PC-3 (cell line): ENCODE results near the gene CEP128. TPM values are rescaled to one million over a fixed set of nuclear protein-coding genes. Genes with fewer than 3 reads are reported as not detected.
A peak's percentile ranks its signal among the peaks of the same experiment; 100 is the strongest.

Experiments used
- ATAC-seq: fragments of 200-7000 bp; cut with Tn5 transposase; 2 replicates; pipeline ENCODE4 v1.9.1; 2020; ENCODE audit warnings: mild to moderate bottlenecking, moderate library complexity
- BruUV-seq: library from RNA; stranded (reverse); fragments of 400-500 nt; replicated peaks from 2 replicates; lab custom pipeline; 2021; lab: Mats Ljungman, UMichigan
- CTCF ChIA-PET: fragments of 300-600 bp; sonication (Branson Sonifier 250); formaldehyde crosslinking; loops from one replicate; lab custom pipeline; 2022; ENCODE audit warnings: antibody characterized with exemption; lab: Charles Lee
- POLR2A ChIA-PET: fragments of 300-600 bp; sonication (Branson Sonifier 250); formaldehyde crosslinking; loops from one replicate; lab custom pipeline; 2022; ENCODE audit warnings: antibody characterized with exemption; ENCODE audit not compliant: unreplicated experiment; lab: Charles Lee
- DNase-seq: peaks from one replicate; pipeline ENCODE4 v3.0.0-alpha.2; 2015
- H2AFZ ChIP-seq: fragments of 300-600 bp; sonication (generic); 2 replicates; pipeline ENCODE4 v1.6.0; 2016; ENCODE audit warnings: antibody characterized with exemption, low read length
- H3F3A ChIP-seq: fragments of 300-600 bp; sonication (generic); one replicate; pipeline ENCODE4 v1.6.0; 2017; ENCODE audit warnings: antibody characterized with exemption, low read length, control low read depth, mild to moderate bottlenecking; ENCODE audit not compliant: unreplicated experiment
- H3K27ac ChIP-seq: fragments of 300-600 bp; sonication (generic); 2 replicates; pipeline ENCODE4 v1.5.1; 2016; ENCODE audit warnings: mild to moderate bottlenecking, low read length
- H3K27me3 ChIP-seq: fragments of 300-600 bp; sonication (generic); 2 replicates; pipeline ENCODE4 v1.6.1; 2016; ENCODE audit warnings: low read length, mixed read lengths
- H3K36me3 ChIP-seq: fragments of 300-600 bp; sonication (generic); 2 replicates; pipeline ENCODE4 v1.6.1; 2016; ENCODE audit warnings: low read depth, mixed run types, low read length, mixed read lengths
- H3K4me1 ChIP-seq: fragments of 300-600 bp; sonication (generic); 2 replicates; pipeline ENCODE4 v1.5.1; 2016; ENCODE audit warnings: low read length; ENCODE audit not compliant: insufficient read depth
- H3K4me2 ChIP-seq: fragments of 300-600 bp; sonication (generic); 2 replicates; pipeline ENCODE4 v1.6.0; 2016; ENCODE audit warnings: low read length
- H3K4me3 ChIP-seq: fragments of 300-600 bp; sonication (generic); 2 replicates; pipeline ENCODE4 v1.5.1; 2016; ENCODE audit warnings: mild to moderate bottlenecking, low read length, mixed read lengths
- H3K79me2 ChIP-seq: fragments of 300-600 bp; sonication (generic); 2 replicates; pipeline ENCODE4 v1.6.1; 2017; ENCODE audit warnings: low read length, mixed read lengths
- H3K9ac ChIP-seq: fragments of 300-600 bp; sonication (generic); 2 replicates; pipeline ENCODE4 v1.6.0; 2016; ENCODE audit warnings: mild to moderate bottlenecking, low read length
- H3K9me2 ChIP-seq: fragments of 300-600 bp; sonication (generic); replicated peaks from 2 replicates; pipeline ENCODE4 v1.6.1; 2016; ENCODE audit warnings: mixed run types, low read length, mixed read lengths
- H3K9me3 ChIP-seq: fragments of 300-600 bp; sonication (generic); 2 replicates; pipeline ENCODE4 v1.6.1; 2016; ENCODE audit warnings: low read length, mixed read lengths
- H4K20me1 ChIP-seq: fragments of 300-600 bp; sonication (generic); 2 replicates; pipeline ENCODE4 v1.6.1; 2016; ENCODE audit warnings: low read length, mixed read lengths
- EZH2 ChIP-seq: fragments of 300-600 bp; sonication (generic); IDR thresholded peaks from one replicate; pipeline ENCODE4 v1.6.1; 2017; ENCODE audit warnings: antibody characterized with exemption, mild to moderate bottlenecking, low read length; ENCODE audit not compliant: unreplicated experiment
- EZH2phosphoT487 ChIP-seq: fragments of 300-600 bp; sonication (generic); IDR thresholded peaks from 2 replicates; pipeline ENCODE4 v1.6.1; 2018; ENCODE audit warnings: mild to moderate bottlenecking, antibody characterized with exemption, low read length, borderline replicate concordance
- intact Hi-C: fragments of 100-400 bp; cut with micrococcal nuclease; formaldehyde crosslinking; loops from 2 replicates; pipeline ENCODE4 v1.9.0; 2023
- total RNA-seq: library from RNA; depleted of rRNA; stranded (reverse); fragments of >200 nt; gene quantifications from 2 replicates; pipeline ENCODE4 v1.2.3, GENCODE V29; 2014
- TF ChIP-seq, protein P1 (sequence below): fragments of 300-600 bp; sonication (generic); conservative IDR thresholded peaks from 2 replicates; pipeline ENCODE4 v1.5.1; 2017; ENCODE audit warnings: antibody characterized with exemption, low read depth, mild to moderate bottlenecking, low read length

CEP128 gene
- total RNA-seq, 1 experiment from 2014 or later, result 11.6 TPM

DNA sequence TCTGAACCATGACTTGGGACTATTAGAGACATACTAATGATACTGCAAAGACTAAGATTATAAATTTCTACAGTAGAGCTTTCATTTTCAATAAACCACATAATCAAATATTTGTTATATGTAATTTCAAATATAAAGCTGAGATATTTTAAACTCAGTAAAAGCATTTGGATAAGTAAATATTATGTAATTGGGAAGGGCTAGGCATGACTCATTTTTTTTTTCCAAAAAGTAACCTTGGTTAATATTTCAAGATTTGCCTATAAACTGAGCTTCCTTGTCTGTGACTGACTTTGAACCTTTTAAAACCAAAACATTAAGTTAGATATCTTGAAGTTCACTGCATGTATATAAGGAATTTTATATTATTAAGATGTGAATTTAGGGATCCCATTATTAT is 332.5 kb downstream of the CEP128 start:
- TF ChIP-seq EZH2 (no peak), EZH2phosphoT487 (no peak)
- TF ChIP-seq, protein P1, sequence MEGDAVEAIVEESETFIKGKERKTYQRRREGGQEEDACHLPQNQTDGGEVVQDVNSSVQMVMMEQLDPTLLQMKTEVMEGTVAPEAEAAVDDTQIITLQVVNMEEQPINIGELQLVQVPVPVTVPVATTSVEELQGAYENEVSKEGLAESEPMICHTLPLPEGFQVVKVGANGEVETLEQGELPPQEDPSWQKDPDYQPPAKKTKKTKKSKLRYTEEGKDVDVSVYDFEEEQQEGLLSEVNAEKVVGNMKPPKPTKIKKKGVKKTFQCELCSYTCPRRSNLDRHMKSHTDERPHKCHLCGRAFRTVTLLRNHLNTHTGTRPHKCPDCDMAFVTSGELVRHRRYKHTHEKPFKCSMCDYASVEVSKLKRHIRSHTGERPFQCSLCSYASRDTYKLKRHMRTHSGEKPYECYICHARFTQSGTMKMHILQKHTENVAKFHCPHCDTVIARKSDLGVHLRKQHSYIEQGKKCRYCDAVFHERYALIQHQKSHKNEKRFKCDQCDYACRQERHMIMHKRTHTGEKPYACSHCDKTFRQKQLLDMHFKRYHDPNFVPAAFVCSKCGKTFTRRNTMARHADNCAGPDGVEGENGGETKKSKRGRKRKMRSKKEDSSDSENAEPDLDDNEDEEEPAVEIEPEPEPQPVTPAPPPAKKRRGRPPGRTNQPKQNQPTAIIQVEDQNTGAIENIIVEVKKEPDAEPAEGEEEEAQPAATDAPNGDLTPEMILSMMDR, result no peak
- intact Hi-C loops, result loop anchor here (2.0 kb wide), 2 partner anchors 30 to 38 kb away; no protein-coding TSS in a partner anchor
- Histone ChIP-seq H3K27ac (peak overlapping the region; percentile 25), H2AFZ (no peak overlapping the region), H3K4me1 (peaks cover 23% of the 10 kb centered on the region), H4K20me1 (no peaks in the 10 kb centered on the region), H3K79me2 (no peaks in the 10 kb centered on the region), H3K9ac (no peak overlapping the region), H3K9me2 (no peaks in the 10 kb centered on the region), H3K9me3 (no peaks in the 10 kb centered on the region), H3K27me3 (no peaks in the 10 kb centered on the region), H3K4me3 (no peak overlapping the region), H3K36me3 (no peaks in the 10 kb centered on the region), H3F3A (no peaks in the 10 kb centered on the region), H3K4me2 (peak overlapping the region; percentile 16)
- ChIA-PET CTCF (no interaction called here), POLR2A (interaction anchor here (0.6 to 0.7 kb wide), 2 partner anchors 22 to 27 kb away, joined by 3 to 5 read pairs; no protein-coding TSS in a partner anchor)
- no TSS peak for BruUV-seq
- DNase-seq, result peak; percentile 58
- ATAC-seq, result peak; percentile 77

DNA sequence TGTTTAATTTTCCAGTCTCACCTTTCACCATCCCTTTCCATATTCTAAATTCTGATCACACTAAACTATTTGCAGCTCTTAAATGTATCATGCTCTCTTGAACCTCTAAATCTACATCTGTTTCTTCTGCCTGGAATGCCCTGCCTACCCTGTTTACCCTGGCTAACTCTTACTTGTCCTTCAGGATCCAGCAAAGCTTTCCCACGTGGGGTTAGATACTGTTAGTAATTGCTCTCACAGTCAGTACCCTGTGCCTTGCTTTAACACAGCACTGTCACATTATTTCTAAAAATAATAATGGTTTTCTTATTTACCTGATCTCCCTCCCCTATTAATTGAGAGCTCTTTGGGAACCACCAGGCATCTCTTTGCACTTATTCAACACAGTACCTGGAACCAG is 333.0 kb downstream of the CEP128 start:
- H3K79me2 ChIP-seq, result no peaks in the 10 kb centered on the region
- no peaks in the 10 kb centered on the region for H4K20me1 ChIP-seq
- H3K4me2 ChIP-seq, result peak overlapping the region; percentile 16
- no peak for TF ChIP-seq EZH2phosphoT487
- TF ChIP-seq, protein P1, result no peak
- no peak for TF ChIP-seq EZH2
- no peaks in the 10 kb centered on the region for H3K9me3 ChIP-seq
- no peak overlapping the region for H3K9ac ChIP-seq
- no peak overlapping the region for H3K4me3 ChIP-seq
- H3K36me3 ChIP-seq, result no peaks in the 10 kb centered on the region
- H3F3A ChIP-seq, result no peaks in the 10 kb centered on the region
- H2AFZ ChIP-seq, result no peak overlapping the region
- H3K27me3 ChIP-seq, result no peaks in the 10 kb centered on the region
- BruUV-seq, result no TSS peak
- H3K9me2 ChIP-seq, result no peaks in the 10 kb centered on the region
- H3K27ac ChIP-seq, result peak overlapping the region; percentile 25
- no peak for DNase-seq
- ATAC-seq, result peak; percentile 56
- intact Hi-C loops, result loop anchor here (2.0 kb wide), 2 partner anchors 30 to 38 kb away; no protein-coding TSS in a partner anchor
- peaks cover 23% of the 10 kb centered on the region for H3K4me1 ChIP-seq
- POLR2A ChIA-PET, result no interaction called here
- CTCF ChIA-PET, result no interaction called here

DNA sequence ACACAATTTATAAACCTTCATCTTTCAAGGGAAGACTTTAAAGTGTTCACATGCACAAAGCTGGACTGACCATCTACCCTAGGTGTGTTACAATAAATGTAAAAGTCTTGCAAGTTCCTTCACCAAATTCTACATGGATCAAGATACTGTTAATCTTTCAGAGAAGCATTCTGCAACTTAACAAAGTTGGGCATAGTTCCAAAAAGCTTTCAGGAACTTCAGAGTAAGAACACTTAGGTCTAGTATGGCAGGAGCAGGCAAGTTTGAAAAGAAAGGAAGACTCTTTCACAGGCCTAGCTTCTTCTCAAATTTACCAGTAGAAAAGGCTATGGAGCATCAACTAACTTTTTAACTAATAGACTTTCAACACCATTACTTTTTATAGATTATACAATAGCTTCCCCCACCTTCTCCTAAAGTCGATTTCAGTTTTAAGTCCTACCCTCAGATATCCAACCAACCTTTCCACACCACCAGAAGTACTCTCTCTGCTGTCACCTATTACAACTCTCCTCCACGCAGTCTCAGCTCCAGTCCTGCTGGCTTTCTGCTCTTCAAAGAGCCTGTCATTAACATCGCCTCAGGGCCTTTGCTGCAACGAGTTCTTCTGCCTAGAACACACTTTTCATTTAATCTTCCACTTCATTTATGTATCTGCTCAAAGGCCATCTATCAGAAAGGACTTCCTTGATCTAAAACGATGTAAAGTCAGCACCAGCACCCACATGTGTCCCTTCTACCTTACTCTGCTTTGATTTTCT is 333.9 kb downstream of the CEP128 start:
- POLR2A ChIA-PET, result no interaction called here
- Histone ChIP-seq H2AFZ (no peak overlapping the region), H3K79me2 (no peaks in the 10 kb centered on the region), H3K4me2 (no peak overlapping the region), H4K20me1 (no peaks in the 10 kb centered on the region), H3F3A (no peaks in the 10 kb centered on the region), H3K9ac (no peak overlapping the region), H3K4me1 (peaks cover 23% of the 10 kb centered on the region), H3K36me3 (no peaks in the 10 kb centered on the region), H3K27me3 (no peaks in the 10 kb centered on the region), H3K9me2 (no peaks in the 10 kb centered on the region), H3K4me3 (no peak overlapping the region), H3K27ac (no peak overlapping the region), H3K9me3 (no peaks in the 10 kb centered on the region)
- CTCF ChIA-PET, result no interaction called here
- no peak for TF ChIP-seq EZH2phosphoT487
- TF ChIP-seq, protein P1, result no peak
- no peak for TF ChIP-seq EZH2
- no peak for ATAC-seq
- no TSS peak for BruUV-seq
- intact Hi-C loops, result loop anchor here (2.0 kb wide), 2 partner anchors 31 to 37 kb away; no protein-coding TSS in a partner anchor
- DNase-seq, result no peak
